AML-193 (cell line): ENCODE results near the gene CYFIP1.

ENCODE experiments used
- DNase-seq, 2 experiments: peaks; one replicate each; lab custom pipeline; 2025; lab: John Stamatoyannopoulos, UW

Gene CYFIP1

GRCh38 chr15:22888120-22888859, 91.9 kb downstream of the CYFIP1 start:
- DNase-seq = no peak

- DNase-seq = no peak
Observed at GRCh38 chr15:22887157-22887951, 92.8 kb downstream of the CYFIP1 start.

GRCh38 chr15:22885120-22885519, 95.0 kb downstream of the CYFIP1 start:
- no peak for DNase-seq

GRCh38 chr15:22884344-22884743, 95.8 kb downstream of the CYFIP1 start:
- DNase-seq = no peak

GRCh38 chr15:22883196-22883595, 97.0 kb downstream of the CYFIP1 start:
- DNase-seq = no peak

- DNase-seq = no peak
Observed at GRCh38 chr15:22881739-22882440, 98.3 kb downstream of the CYFIP1 start.

GRCh38 chr15:22880981-22881738, 99.0 kb downstream of the CYFIP1 start:
- no peak for DNase-seq

GRCh38 chr15:22880068-22880980, 99.8 kb downstream of the CYFIP1 start:
- DNase-seq = no peak

- no peak for DNase-seq
Observed at GRCh38 chr15:22878103-22878502, 102.1 kb downstream of the CYFIP1 start.

GRCh38 chr15:22877607-22878006, 102.6 kb downstream of the CYFIP1 start:
- DNase-seq = no peak

- no peak for DNase-seq
Observed at GRCh38 chr15:22877117-22877516, 103.1 kb downstream of the CYFIP1 start.

- no peak for DNase-seq
Observed at GRCh38 chr15:22874966-22875365, 105.2 kb downstream of the CYFIP1 start.

- DNase-seq = no peak
Observed at GRCh38 chr15:22874256-22874655, 105.9 kb downstream of the CYFIP1 start.

GRCh38 chr15:22873841-22874240, 106.3 kb downstream of the CYFIP1 start:
- DNase-seq = no peak

- DNase-seq = no peak
Observed at GRCh38 chr15:22872936-22873701, 107.0 kb downstream of the CYFIP1 start.

- no peak for DNase-seq
Observed at GRCh38 chr15:22871481-22872086, 108.6 kb downstream of the CYFIP1 start.

GRCh38 chr15:22870865-22871264, 109.3 kb downstream of the CYFIP1 start:
- DNase-seq = no peak

GRCh38 chr15:22869856-22870255, 110.3 kb downstream of the CYFIP1 start:
- no peak for DNase-seq

GRCh38 chr15:22868928-22869327, 111.2 kb downstream of the CYFIP1 start:
- DNase-seq = no peak

GRCh38 chr15:22868495-22868894, 111.7 kb downstream of the CYFIP1 start:
- DNase-seq = no peak
